ENCODE data around the gene MBOAT1. TPM values are rescaled to one million over a fixed set of nuclear protein-coding genes. Genes with fewer than 3 reads are reported as not detected.

Gene MBOAT1
- total RNA-seq, 2 experiments from 2014 or later, result 25.5 to 27.1 TPM

DNA sequence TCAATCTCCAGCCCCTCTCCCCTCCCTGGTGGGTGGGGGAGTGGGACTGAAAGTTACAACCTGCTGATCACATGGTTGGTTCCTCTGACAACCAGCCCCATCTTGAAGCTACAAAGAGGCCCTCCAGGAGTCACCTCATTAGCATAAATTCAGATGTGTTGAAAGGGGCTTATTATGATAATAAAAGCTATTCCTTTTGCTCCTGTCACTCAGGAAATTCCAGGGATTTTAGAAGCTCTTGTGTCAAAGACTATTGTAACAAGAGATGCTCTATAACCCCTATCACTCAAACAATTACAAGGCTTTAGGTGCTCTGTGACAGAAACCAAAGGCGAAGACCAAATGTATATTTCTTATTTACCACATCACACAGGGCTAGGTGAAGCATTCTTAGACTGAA is 30.1 kb upstream of the MBOAT1 start:
- Mint-ChIP-seq H3K4me1 (no peaks in the 10 kb centered on the region), H3K9me3 (no peaks in the 10 kb centered on the region), H3K36me3 (ENCODE audit: low read depth) (no peaks in the 10 kb centered on the region), H3K27ac (no peak overlapping the region), H3K27me3 (no peaks in the 10 kb centered on the region), H3K4me3 (no peak overlapping the region)
- ChIA-PET CTCF (no interaction called here), POLR2A (no interaction called here)
- no peak for DNase-seq

DNA sequence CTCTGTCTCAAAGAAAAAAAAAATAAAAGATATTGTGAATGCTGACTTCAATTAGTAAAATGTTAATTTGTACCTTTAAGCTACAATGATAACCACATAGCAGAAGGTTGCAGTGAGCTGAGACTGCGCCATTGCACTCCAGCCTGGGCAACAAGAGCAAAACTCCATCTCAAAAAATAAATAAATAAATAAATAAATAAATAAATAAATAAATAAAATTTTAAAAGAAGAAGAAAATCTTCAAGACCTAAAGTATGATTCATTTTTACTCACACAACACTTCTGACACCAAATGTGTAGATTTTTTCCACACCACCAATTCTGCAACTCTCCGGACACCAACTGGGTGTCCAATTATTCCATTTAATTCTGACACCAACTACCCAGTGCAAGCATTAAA is 28.8 kb upstream of the MBOAT1 start:
- Mint-ChIP-seq H3K27ac (no peak overlapping the region), H3K27me3 (no peaks in the 10 kb centered on the region), H3K4me3 (no peak overlapping the region), H3K9me3 (no peaks in the 10 kb centered on the region), H3K4me1 (peaks cover 9% of the 10 kb centered on the region), H3K36me3 (ENCODE audit: low read depth) (no peaks in the 10 kb centered on the region)
- ChIA-PET CTCF (no interaction called here), POLR2A (no interaction called here)
- no peak for DNase-seq

DNA sequence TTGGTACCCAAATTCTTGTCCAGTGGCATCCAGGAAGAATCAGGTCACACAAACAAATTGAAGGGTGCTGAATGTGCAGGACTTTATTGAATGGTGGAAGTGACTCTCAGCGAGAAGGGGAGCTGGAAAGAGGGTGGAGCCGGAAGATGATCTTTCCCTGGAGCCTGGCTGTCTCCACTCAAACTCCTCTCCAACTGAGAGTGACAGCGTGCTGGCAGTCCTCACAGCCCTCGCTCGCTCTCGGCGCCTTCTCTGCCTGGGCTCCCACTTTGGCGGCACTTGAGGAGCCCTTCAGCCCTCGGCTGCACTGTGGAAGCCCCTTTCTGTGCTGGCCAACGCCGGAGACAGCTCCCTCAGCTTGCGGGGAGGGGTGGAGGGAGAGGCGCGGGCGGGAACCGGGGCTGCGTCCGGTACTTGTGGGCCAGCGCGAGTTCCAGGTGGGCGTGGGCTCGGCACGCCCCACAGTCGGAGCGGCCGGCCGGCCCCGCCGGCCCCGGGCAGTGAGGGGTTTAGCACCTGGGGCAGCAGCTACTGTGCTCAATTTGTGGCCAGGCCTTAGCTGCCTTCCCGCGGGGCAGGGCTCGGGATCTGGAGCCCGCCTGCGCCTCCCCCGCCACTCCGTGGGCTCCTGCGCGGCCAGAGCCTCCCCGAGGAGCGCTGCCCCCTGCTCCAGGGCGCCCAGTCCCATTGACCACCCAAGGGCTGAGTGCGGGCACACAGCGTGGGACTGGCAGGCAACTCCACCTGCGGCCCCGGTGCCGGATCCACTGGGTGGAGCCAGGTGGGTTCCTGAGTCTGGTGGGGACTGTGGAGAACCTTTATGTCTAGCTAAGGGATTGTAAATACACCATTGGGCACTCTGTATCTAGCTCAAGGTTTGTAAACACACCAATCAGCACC is 26.7 kb upstream of the MBOAT1 start:
- H3K36me3 Mint-ChIP-seq (ENCODE audit: low read depth), result no peaks in the 10 kb centered on the region
- no peak overlapping the region for H3K27ac Mint-ChIP-seq
- H3K4me1 Mint-ChIP-seq, result peaks cover 10% of the 10 kb centered on the region
- ChIA-PET CTCF (interaction anchor here (0.8 to 1.6 kb wide), 2 partner anchors 112 to 289 kb away, joined by 3 to 4 read pairs; no protein-coding TSS in a partner anchor), POLR2A (no interaction called here)
- H3K27me3 Mint-ChIP-seq, result peaks cover 2% of the 10 kb centered on the region
- DNase-seq, result no peak
- no peaks in the 10 kb centered on the region for H3K9me3 Mint-ChIP-seq
- no peak overlapping the region for H3K4me3 Mint-ChIP-seq

DNA sequence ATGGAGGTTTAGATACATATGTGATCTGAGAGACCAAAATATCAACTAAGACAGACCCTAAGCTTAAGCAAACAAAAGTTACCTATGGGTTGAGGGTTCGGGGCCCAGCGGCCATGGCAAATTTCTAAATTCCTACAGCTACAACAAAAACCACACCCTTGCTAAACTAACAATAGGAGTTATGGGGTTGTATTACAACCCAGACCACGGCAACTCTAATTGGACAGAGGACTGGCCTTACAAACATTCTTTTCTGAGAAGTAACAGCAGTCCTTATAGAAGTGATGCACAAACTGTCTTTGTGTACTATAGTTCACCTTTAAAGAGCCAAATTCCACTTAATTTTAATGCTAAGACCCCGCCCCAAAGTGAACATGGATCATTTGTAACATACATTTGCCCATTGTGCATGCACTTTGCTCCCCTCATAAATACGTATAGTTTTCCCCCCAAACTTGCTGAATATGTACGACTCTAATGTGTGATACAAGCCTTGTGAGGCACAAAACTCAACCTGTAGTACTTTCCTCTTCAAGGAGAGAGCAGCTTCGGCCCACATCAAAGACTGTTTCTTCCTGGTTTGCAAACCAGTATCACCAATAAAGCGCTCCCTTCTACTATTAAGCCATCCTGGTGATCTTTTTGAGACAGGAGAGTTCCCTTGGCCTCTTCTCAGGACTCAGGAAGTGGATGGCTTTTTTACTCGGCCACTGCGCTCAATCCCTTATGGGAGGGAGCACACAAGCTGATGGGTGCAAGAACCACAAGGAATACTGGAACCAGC is 25.6 kb upstream of the MBOAT1 start:
- peaks cover 10% of the 10 kb centered on the region for H3K4me1 Mint-ChIP-seq
- POLR2A ChIA-PET, result interaction anchor here (0.9 kb wide), 1 partner anchor 25 kb away, joined by 3 read pairs; no protein-coding TSS in a partner anchor

DNA sequence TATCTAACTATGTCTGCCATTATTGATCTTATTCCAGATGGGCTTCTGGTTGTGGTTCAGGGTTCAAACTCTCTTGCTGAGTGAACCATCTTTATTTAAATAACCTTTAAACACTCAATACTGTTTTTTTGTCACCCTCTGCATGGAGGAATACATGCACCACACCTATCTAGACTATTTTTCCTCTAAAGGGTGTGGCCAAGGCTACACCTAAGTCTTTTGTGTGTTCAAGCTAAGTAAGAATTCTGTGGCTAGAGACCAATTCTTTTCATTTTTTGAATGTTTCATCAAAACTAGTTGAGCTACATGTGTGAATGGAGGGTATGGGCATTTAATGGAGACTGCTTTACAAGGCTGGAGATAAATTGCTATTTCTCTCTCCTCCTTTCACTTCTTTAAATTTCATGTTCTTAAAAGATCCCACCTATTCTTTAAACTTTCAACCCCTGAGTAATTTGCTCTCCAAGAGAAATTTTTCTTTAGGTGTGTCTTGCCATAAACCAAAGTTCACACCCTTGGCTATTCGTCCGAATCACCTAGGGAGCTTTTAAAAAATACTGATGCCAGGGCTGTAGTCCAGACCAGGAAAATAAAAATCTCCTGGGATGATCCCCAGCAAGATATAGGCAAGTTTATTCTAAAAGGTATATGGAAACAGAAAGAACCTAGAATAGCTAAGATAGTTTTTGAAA is 24.8 kb upstream of the MBOAT1 start:
- Mint-ChIP-seq H3K27me3 (peaks cover 2% of the 10 kb centered on the region), H3K4me3 (no peak overlapping the region), H3K36me3 (ENCODE audit: low read depth) (no peaks in the 10 kb centered on the region), H3K4me1 (peaks cover 10% of the 10 kb centered on the region), H3K9me3 (no peaks in the 10 kb centered on the region), H3K27ac (no peak overlapping the region)
- CTCF ChIA-PET, result interaction anchor here (1.1 to 1.6 kb wide), 3 partner anchors 24 to 293 kb away, joined by 3 to 4 read pairs (median 3); no protein-coding TSS in a partner anchor
- DNase-seq, result no peak
- POLR2A ChIA-PET, result interaction anchor here (0.9 kb wide), 1 partner anchor 24 kb away, joined by 3 read pairs; no protein-coding TSS in a partner anchor

More for the DNA sequence above, 25.6 kb upstream of the MBOAT1 start:
- CTCF ChIA-PET, result interaction anchor here (0.8 to 1.6 kb wide), 4 partner anchors 25 to 292 kb away, joined by 3 to 4 read pairs (median 4); no protein-coding TSS in a partner anchor
- Mint-ChIP-seq H3K4me3 (no peak overlapping the region), H3K27me3 (peaks cover 2% of the 10 kb centered on the region), H3K9me3 (no peaks in the 10 kb centered on the region), H3K36me3 (ENCODE audit: low read depth) (no peaks in the 10 kb centered on the region), H3K27ac (no peak overlapping the region)
- no peak for DNase-seq

DNA sequence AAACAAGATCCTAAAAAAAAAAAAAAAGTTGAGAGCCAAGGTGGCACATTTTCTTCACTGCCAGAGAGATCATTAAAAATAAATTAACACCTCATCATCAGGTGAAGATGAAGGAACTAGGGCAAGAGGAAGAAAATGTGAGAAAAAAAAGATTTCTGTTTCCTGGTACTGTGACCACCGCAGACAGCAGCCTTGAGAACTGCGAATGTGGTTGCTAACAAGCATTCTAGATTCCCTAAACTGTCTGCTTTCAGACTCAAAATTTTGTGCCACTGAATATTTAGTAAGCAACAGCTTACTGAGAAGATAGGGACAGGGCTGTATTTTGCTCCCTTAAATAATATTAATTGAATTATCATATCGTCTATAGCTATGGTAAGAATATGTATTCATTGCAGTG is 24.1 kb upstream of the MBOAT1 start:
- H3K27me3 Mint-ChIP-seq, result peaks cover 2% of the 10 kb centered on the region
- no peak overlapping the region for H3K27ac Mint-ChIP-seq
- DNase-seq, result no peak
- ChIA-PET CTCF (no interaction called here), POLR2A (no interaction called here)
- H3K4me3 Mint-ChIP-seq, result no peak overlapping the region
- H3K9me3 Mint-ChIP-seq, result no peaks in the 10 kb centered on the region
- H3K4me1 Mint-ChIP-seq, result peaks cover 10% of the 10 kb centered on the region
- H3K36me3 Mint-ChIP-seq (ENCODE audit: low read depth), result no peaks in the 10 kb centered on the region

DNA sequence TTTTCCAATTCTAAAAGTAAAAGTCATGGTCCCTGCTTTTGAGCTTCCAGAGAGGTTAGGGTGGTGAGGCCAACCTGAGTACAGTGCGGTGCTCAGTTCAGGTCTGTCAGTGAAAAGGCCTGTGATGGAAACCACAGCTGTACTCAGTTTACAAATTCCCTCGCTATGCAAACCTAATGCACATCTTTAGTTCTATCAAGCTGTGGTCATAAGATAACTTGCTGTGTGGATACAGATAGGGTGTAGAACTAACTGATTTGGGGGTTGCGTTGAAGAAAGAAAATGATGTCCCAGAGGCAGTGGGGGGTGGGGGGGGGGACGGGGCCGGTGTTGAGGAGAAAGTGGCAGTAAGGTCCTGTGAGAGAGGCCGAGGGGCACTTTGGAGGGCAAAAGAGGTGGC is 22.8 kb upstream of the MBOAT1 start:
- no peak overlapping the region for H3K27ac Mint-ChIP-seq
- H3K27me3 Mint-ChIP-seq, result peaks cover 2% of the 10 kb centered on the region
- ChIA-PET CTCF (no interaction called here), POLR2A (no interaction called here)
- H3K4me3 Mint-ChIP-seq, result no peak overlapping the region
- H3K4me1 Mint-ChIP-seq, result peaks cover 10% of the 10 kb centered on the region
- no peak for DNase-seq
- no peaks in the 10 kb centered on the region for H3K36me3 Mint-ChIP-seq (ENCODE audit: low read depth)
- no peaks in the 10 kb centered on the region for H3K9me3 Mint-ChIP-seq

DNA sequence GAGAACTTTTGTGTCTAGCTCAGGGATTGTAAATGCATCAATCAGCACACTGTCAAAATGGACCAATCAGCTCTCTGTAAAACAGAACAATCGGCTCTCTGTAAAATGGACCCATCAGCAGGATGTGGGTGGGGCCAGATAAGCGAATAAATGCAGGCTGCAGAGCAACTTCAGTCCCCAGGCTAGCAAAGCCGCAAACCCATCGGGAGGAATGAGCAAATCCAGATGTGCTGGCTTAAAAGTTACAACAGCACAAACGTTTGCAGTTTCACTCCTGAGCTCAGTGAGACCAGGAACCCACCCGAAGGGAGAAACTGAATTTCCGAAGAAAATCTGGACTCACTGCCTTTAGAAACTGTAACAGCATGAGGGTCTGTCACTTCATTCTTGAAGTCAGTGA is 21.9 kb upstream of the MBOAT1 start:
- no peak for DNase-seq
- ChIA-PET CTCF (interaction anchor here (0.6 kb wide), 1 partner anchor 161 kb away, joined by 3 read pairs; no protein-coding TSS in a partner anchor), POLR2A (no interaction called here)
- Mint-ChIP-seq H3K9me3 (no peaks in the 10 kb centered on the region), H3K27ac (no peak overlapping the region), H3K27me3 (peaks cover 2% of the 10 kb centered on the region), H3K4me3 (no peak overlapping the region), H3K36me3 (ENCODE audit: low read depth) (no peaks in the 10 kb centered on the region), H3K4me1 (peaks cover 10% of the 10 kb centered on the region)

DNA sequence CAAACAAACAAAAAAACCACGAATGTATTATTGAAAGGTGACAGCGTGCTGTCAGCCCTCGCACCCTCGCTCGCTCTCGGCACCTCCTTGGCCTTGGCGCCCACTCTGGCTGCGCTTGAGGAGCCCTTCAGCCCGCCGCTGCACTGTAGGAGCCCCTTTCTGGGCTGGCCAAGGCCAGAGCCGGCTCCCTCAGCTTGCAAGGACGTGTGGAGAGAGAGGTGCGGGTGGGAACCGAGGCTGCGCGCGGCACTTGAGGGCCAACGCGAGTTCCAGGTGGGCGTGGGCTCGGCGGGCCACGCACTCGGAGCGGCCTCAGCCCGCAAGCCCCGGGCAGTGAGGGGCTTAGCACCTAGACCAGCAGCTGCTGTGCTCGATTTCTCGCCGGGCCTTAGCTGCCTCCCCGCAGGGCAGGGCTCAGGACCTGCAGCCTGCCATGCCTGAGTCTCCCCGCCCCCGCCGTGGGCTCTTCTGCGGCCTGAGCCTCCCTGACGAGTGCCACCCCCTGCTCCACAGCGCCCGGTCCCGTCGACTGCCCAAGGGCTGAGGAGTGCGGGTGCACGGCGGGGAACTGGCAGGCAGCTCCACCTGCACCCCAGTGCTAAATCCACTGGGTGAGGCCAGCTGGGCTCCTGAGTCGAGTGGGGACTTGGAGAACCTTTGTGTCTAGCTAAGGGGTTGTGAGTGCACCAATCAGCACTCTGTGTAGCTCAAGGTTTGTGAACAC is 20.9 kb upstream of the MBOAT1 start:
- no peak overlapping the region for H3K27ac Mint-ChIP-seq
- no peak overlapping the region for H3K4me3 Mint-ChIP-seq
- CTCF ChIA-PET, result no interaction called here
- no peak for DNase-seq
- peaks cover 2% of the 10 kb centered on the region for H3K27me3 Mint-ChIP-seq
- H3K9me3 Mint-ChIP-seq, result no peaks in the 10 kb centered on the region
- no peaks in the 10 kb centered on the region for H3K36me3 Mint-ChIP-seq (ENCODE audit: low read depth)
- H3K4me1 Mint-ChIP-seq, result peaks cover 10% of the 10 kb centered on the region
- POLR2A ChIA-PET, result no interaction called here

DNA sequence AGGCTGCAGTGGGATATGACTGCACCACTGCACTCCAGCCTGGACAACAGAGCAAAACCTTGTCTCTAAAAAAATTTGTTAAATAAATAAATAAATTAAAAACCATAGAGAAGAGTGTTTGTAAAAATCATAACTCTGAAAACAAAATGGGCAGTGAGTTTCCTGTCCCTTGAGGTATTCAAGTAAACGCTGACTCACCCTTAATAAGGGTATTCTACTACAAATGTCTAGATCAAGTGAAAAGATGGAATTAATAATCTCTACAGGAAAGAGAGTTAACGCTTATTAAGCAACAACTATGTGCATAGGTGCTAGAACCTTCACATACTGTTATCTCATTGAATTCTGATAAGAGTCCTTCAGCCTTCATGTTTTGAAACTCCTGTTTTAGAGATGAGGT is 19.9 kb upstream of the MBOAT1 start:
- H3K4me1 Mint-ChIP-seq, result peaks cover 10% of the 10 kb centered on the region
- no peak for DNase-seq
- ChIA-PET CTCF (no interaction called here), POLR2A (no interaction called here)
- no peak overlapping the region for H3K27ac Mint-ChIP-seq
- H3K36me3 Mint-ChIP-seq (ENCODE audit: low read depth), result no peaks in the 10 kb centered on the region
- no peaks in the 10 kb centered on the region for H3K9me3 Mint-ChIP-seq
- no peak overlapping the region for H3K4me3 Mint-ChIP-seq
- peaks cover 2% of the 10 kb centered on the region for H3K27me3 Mint-ChIP-seq

DNA sequence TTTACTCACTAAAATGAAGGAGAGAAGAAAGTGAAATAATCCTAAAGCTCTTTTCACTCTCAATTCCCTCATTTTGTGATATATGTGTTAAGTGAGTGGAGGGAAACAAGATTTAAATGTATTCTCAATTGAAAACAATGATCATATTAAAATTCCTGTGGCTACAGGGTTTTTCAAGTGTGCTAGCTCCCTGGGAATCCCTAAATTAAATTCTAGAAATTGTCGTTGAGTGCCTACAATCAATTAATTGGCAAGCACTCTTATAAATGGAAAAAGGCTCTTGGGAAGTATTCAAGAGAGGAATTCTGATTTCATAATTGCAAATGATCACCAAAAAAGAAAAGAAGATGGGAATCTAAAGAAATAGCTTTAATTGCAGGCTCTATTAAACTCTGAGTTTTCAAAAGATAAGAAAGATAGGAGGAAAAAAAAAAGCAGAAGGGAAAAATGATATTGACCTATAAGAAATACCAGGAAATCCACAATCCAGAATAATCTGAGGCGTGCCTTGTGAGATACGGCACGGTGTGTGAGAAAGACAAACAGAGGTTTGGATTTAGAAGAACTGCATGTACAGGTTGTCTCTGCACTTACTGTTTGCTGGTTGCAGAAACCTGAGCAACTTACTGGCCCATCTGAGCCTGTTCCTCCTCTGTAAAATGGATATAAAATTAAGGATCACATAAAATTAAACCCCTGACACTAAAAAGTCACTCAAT is 18.3 kb upstream of the MBOAT1 start:
- CTCF ChIA-PET, result no interaction called here
- no peaks in the 10 kb centered on the region for H3K4me1 Mint-ChIP-seq

DNA sequence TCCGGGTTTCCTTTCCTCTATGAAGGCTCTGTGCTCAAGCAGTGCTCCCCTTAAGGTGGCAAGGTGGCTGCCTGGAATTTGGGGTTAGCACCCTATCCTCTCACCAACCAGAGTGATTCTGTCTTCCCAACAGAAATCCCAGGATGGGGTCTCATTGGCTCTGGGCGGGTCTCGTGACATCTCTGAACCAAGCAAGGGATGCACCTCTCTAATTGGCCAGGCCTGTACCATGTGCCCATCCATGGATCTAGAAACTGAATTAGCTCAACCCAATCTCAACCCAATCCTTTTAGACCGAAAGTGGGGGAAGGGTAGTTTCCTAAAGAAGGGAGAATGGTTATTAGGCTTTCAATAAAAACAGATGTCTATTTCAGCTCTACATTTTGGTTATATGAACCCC is 17.6 kb upstream of the MBOAT1 start:
- H3K27ac Mint-ChIP-seq, result no peak overlapping the region
- no peaks in the 10 kb centered on the region for H3K36me3 Mint-ChIP-seq (ENCODE audit: low read depth)
- H3K4me1 Mint-ChIP-seq, result no peaks in the 10 kb centered on the region
- POLR2A ChIA-PET, result no interaction called here
- CTCF ChIA-PET, result no interaction called here
- no peak overlapping the region for H3K4me3 Mint-ChIP-seq
- no peaks in the 10 kb centered on the region for H3K9me3 Mint-ChIP-seq
- DNase-seq, result no peak
- H3K27me3 Mint-ChIP-seq, result no peaks in the 10 kb centered on the region

More for the DNA sequence above, 18.3 kb upstream of the MBOAT1 start:
- H3K27ac Mint-ChIP-seq, result no peak overlapping the region
- POLR2A ChIA-PET, result no interaction called here
- DNase-seq, result no peak
- H3K9me3 Mint-ChIP-seq, result no peaks in the 10 kb centered on the region
- peaks cover 2% of the 10 kb centered on the region for H3K27me3 Mint-ChIP-seq
- H3K36me3 Mint-ChIP-seq (ENCODE audit: low read depth), result no peaks in the 10 kb centered on the region
- no peak overlapping the region for H3K4me3 Mint-ChIP-seq
